ENCODE results near the gene PCDHGA2.

DNA sequence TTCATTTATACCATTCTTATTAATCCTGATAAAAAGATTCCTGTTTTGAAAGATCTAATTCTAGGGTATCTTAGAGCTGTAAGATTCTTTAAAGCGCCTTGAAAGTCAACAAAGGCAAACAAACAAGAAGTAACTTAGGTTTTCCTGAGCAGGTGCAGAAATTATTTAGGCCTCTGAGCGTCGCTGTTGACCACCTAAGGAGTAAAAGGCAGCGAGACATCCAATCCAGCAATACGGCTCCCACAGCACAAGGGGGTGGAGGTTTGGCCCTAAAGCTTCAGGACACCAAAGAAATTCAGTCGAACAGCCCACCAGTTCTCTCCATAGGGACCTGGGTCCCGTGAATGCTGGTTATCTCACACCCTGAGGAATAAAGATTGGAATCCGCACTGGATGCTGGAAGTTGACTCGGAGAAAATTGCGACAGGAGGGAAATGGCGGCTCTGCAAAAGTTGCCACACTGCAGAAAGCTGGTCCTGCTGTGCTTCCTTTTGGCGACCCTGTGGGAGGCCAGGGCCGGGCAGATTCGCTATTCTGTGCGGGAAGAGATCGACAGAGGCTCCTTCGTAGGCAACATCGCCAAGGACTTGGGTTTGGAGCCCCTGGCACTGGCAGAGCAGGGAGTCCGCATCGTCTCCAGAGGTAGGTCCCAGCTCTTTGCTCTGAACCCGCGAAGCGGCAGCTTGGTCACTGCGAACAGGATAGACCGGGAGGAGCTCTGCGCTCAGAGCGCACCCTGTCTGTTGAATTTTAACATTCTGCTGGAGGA, at the start of gene PCDHGA2:
- TF ChIP-seq, protein P1, sequence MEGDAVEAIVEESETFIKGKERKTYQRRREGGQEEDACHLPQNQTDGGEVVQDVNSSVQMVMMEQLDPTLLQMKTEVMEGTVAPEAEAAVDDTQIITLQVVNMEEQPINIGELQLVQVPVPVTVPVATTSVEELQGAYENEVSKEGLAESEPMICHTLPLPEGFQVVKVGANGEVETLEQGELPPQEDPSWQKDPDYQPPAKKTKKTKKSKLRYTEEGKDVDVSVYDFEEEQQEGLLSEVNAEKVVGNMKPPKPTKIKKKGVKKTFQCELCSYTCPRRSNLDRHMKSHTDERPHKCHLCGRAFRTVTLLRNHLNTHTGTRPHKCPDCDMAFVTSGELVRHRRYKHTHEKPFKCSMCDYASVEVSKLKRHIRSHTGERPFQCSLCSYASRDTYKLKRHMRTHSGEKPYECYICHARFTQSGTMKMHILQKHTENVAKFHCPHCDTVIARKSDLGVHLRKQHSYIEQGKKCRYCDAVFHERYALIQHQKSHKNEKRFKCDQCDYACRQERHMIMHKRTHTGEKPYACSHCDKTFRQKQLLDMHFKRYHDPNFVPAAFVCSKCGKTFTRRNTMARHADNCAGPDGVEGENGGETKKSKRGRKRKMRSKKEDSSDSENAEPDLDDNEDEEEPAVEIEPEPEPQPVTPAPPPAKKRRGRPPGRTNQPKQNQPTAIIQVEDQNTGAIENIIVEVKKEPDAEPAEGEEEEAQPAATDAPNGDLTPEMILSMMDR (IDR thresholded peaks at IDR 0.05; ENCODE audit: insufficient read depth, low read length), result no peak
- TF ChIP-seq, protein P2, sequence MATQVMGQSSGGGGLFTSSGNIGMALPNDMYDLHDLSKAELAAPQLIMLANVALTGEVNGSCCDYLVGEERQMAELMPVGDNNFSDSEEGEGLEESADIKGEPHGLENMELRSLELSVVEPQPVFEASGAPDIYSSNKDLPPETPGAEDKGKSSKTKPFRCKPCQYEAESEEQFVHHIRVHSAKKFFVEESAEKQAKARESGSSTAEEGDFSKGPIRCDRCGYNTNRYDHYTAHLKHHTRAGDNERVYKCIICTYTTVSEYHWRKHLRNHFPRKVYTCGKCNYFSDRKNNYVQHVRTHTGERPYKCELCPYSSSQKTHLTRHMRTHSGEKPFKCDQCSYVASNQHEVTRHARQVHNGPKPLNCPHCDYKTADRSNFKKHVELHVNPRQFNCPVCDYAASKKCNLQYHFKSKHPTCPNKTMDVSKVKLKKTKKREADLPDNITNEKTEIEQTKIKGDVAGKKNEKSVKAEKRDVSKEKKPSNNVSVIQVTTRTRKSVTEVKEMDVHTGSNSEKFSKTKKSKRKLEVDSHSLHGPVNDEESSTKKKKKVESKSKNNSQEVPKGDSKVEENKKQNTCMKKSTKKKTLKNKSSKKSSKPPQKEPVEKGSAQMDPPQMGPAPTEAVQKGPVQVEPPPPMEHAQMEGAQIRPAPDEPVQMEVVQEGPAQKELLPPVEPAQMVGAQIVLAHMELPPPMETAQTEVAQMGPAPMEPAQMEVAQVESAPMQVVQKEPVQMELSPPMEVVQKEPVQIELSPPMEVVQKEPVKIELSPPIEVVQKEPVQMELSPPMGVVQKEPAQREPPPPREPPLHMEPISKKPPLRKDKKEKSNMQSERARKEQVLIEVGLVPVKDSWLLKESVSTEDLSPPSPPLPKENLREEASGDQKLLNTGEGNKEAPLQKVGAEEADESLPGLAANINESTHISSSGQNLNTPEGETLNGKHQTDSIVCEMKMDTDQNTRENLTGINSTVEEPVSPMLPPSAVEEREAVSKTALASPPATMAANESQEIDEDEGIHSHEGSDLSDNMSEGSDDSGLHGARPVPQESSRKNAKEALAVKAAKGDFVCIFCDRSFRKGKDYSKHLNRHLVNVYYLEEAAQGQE (IDR thresholded peaks at IDR 0.05; ENCODE audit: insufficient replicate concordance, low read depth), result no peak

All from HL-60 (cell line).